Adrenal gland (tissue), 12 donors: ENCODE results near the gene ALOX12B. TPM values are rescaled to one million over a fixed set of nuclear protein-coding genes. Genes with fewer than 3 reads are reported as not detected.
A peak's percentile ranks its signal among the peaks of the same experiment; 100 is the strongest.

Experiments
- DNase-seq, 7 donors: peaks; one replicate each; pipeline ENCODE4 v3.0.0-alpha.2; 2019 to 2020
- H3K27ac ChIP-seq, 5 donors: fragments of 200-600 bp; sonication (generic) in 4 of 5; 1 replicate in 3 of 5; 2 replicates in 2 of 5; pipeline versions ENCODE4 v1.5.1 to v1.8.0; 2016 to 2020; ENCODE audit warnings: mild to moderate bottlenecking in 1 of 5
- H3K27me3 ChIP-seq: fragments of 200-600 bp; 2 replicates; pipeline ENCODE4 v1.8.0; 2021
- H3K36me3 ChIP-seq, 2 donors: fragments of 200-600 bp; replicated peaks in 1 of 2; 1 replicate in 1 of 2; 2 replicates in 1 of 2; pipeline versions ENCODE4 v1.5.1 to v1.8.0; 2018 to 2022
- H3K4me1 ChIP-seq, 2 donors: fragments of 200-600 bp; replicated peaks in 1 of 2; 1 replicate in 1 of 2; 2 replicates in 1 of 2; pipeline versions ENCODE4 v1.5.1 to v1.8.0; 2018 to 2021
- H3K4me3 ChIP-seq, 4 donors: fragments of 200-600 bp; sonication (generic) in 3 of 4; one replicate each; pipeline ENCODE4 v1.5.1; 2016 to 2018
- H3K9me3 ChIP-seq, 3 donors: fragments of 200-600 bp; sonication (generic) in 1 of 3; replicated peaks in 1 of 3; 1 replicate in 2 of 3; 2 replicates in 1 of 3; pipeline versions ENCODE4 v1.5.1 to v1.8.0; 2016 to 2021
- CTCF ChIP-seq, 6 experiments: fragments of 450-650 bp in 4 of 6; fragments of 200-600 bp in 2 of 6; sonication (generic) in 1 of 6; IDR thresholded peaks; 1 replicate in 5 of 6; 2 replicates in 1 of 6; pipeline versions ENCODE4 v1.5.1 to v1.8.0; 2016 to 2021; ENCODE audit warnings: antibody characterized with exemption in 6 of 6, mild to moderate bottlenecking in 2 of 6, moderate library complexity in 1 of 6
- POLR2A ChIP-seq, 2 donors: fragments of 450-650 bp; IDR thresholded peaks; one replicate each; pipeline ENCODE4 v1.6.1; 2017; ENCODE audit warnings: antibody characterized with exemption in 2 of 2, mild to moderate bottlenecking in 2 of 2, moderate library complexity in 1 of 2
- WGBS, 4 donors: extraction: QIAGEN DNeasy Blood & Tissue Kit in 2 of 4; methylation state at CpG; one replicate each; pipeline versions ENCODE4 v1.1.5 to v1.1.7; 2013 to 2017; 5-methylcytosine and 5-hydroxymethylcytosine counted together
- intact Hi-C, 2 donors: fragments of 100-400 bp; cut with DNase I; formaldehyde crosslinking; loops; one replicate each; pipeline versions ENCODE4 v1.14.1 to v1.15.0; 2022 to 2023
- polyA plus RNA-seq, 3 donors: library from polyadenylated mRNA; stranded (reverse); fragments of 200-250 nt in 2 of 3; fragments of 350-450 nt in 1 of 3; fragmentation: Illumina TruSeq in 1 of 3; extraction: RNeasy Lipid Tissue Mini Kit (QIAGEN cat#74804) in 1 of 3; gene quantifications; one replicate each; pipeline ENCODE4 v1.2.3, GENCODE V29; 2013 to 2014
- total RNA-seq, 9 donors: library from RNA; depleted of rRNA in 4 of 9; stranded (reverse); fragments of >200 nt in 4 of 9; fragments of 120-200 nt in 1 of 9; fragmentation: NEBNext Ultra II Directional in 1 of 9; extraction: Animal tissue kit (Norgen Biotek cat#: 25700) in 1 of 9; gene quantifications; one replicate each; pipeline versions ENCODE4 v1.1.0 to v1.2.4, GENCODE V29; 2013 to 2023
- donor health status: healthy with polysubstance abuse.
- donor health status: Bipolar disorder and iron deficiency.
- donor health status: DM: yes; HTN: yes; CAD: no.
- donor health status: DM: no; HTN: no; CAD: no.
- donor health status: DM: no; HTN: no; CAD: no.
- donor health status: DM: yes; HTN: yes; CAD: no.

Gene ALOX12B
- total and polyA plus RNA-seq, 12 donors, result not detected

GRCh38 chr17:8082292-8082691 lies 5.2 kb downstream of the ALOX12B start:
- TF ChIP-seq POLR2A (IDR thresholded peaks at IDR 0.05) (no peak), CTCF (IDR thresholded peaks at IDR 0.05) (no peak)
- 82 to 87% (median 87%) methylated on average over 10 of the region's 10 CpGs for WGBS, 4 donors
- intact Hi-C loops, result no loop called here
- H3K27me3 ChIP-seq, result peaks cover 37% of the 10 kb centered on the region
- no peak overlapping the region for H3K4me3 ChIP-seq
- no peaks in the 10 kb centered on the region for H3K36me3 ChIP-seq
- DNase-seq, result no peak
- H3K4me1 ChIP-seq, result peaks cover 0 to 8% of the 10 kb centered on the region in 2 donors
- no peaks in the 10 kb centered on the region for H3K9me3 ChIP-seq
- no peak overlapping the region for H3K27ac ChIP-seq

- Histone ChIP-seq H3K27ac (no peak overlapping the region), H3K36me3 (no peaks in the 10 kb centered on the region), H3K27me3 (peaks cover 42% of the 10 kb centered on the region), H3K4me1 (peaks cover 0 to 8% of the 10 kb centered on the region in 2 donors), H3K9me3 (no peaks in the 10 kb centered on the region), H3K4me3 (no peak overlapping the region)
- intact Hi-C loops, result no loop called here
- WGBS, 4 donors, result 81 to 88% (median 83%) methylated on average over 3 of the region's 3 CpGs
- DNase-seq, result no peak
- TF ChIP-seq POLR2A (IDR thresholded peaks at IDR 0.05), result no peak
- no peak for TF ChIP-seq CTCF (IDR thresholded peaks at IDR 0.05)
Measured at GRCh38 chr17:8081876-8082275, 5.6 kb downstream of the ALOX12B start.

- no peaks in the 10 kb centered on the region for H3K9me3 ChIP-seq
- peaks cover 44% of the 10 kb centered on the region for H3K27me3 ChIP-seq
- no peaks in the 10 kb centered on the region for H3K36me3 ChIP-seq
- no peak for DNase-seq
- H3K4me3 ChIP-seq, result no peak overlapping the region
- no peak for TF ChIP-seq CTCF (IDR thresholded peaks at IDR 0.05)
- no peak for TF ChIP-seq POLR2A (IDR thresholded peaks at IDR 0.05)
- intact Hi-C loops, result no loop called here
- H3K27ac ChIP-seq, result no peak overlapping the region
- 46 to 59% (median 58%) methylated on average over 6 to 17 of the region's 17 CpGs for WGBS, 4 donors
- H3K4me1 ChIP-seq, result peaks cover 0 to 8% of the 10 kb centered on the region in 2 donors
Measured at GRCh38 chr17:8080799-8081219, 6.7 kb downstream of the ALOX12B start.

- no peak for DNase-seq
- Histone ChIP-seq H3K9me3 (no peaks in the 10 kb centered on the region), H3K27ac (no peak overlapping the region), H3K4me1 (peaks cover 0 to 8% of the 10 kb centered on the region in 2 donors), H3K27me3 (peaks cover 47% of the 10 kb centered on the region), H3K4me3 (peak overlapping the region in 1 of 4 donors; percentile 51), H3K36me3 (no peaks in the 10 kb centered on the region)
- intact Hi-C loops, result no loop called here
- 28 to 50% (median 34%) methylated on average over 11 to 25 of the region's 25 CpGs for WGBS, 4 donors
- TF ChIP-seq CTCF (IDR thresholded peaks at IDR 0.05) (peak in 1 of 6 experiments; percentile 29), POLR2A (IDR thresholded peaks at IDR 0.05) (no peak)
Measured at GRCh38 chr17:8080208-8080798, 7.2 kb downstream of the ALOX12B start.
